ENCODE results near the gene CERS6. TPM values are rescaled to one million over a fixed set of nuclear protein-coding genes. Genes with fewer than 3 reads are reported as not detected.

Gene CERS6
- total RNA-seq, 1 donor from 2014 or later = 30.9 TPM

DNA sequence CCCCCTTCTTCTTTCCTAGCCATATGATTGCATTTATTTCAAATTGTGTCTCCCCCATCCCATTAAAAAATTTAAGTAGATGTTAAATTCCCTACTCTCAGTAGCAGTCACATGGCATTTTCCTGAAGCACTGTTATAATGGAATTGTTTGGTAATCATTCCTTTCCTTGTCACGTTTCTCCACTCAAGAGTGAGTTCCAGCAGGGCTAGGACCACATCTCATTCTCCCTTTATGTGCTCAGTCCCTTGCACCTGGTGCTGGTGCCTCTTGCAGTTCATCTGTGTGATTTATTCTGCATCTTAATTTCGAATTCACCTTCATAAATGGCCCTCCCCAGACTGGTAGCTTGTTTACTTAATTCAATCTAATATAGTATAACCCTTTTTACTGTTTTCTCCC is 276.0 kb downstream of the CERS6 start:
- H3K36me3 Mint-ChIP-seq (ENCODE audit: unreplicated experiment) = peaks cover 2% of the 10 kb centered on the region
- TF ChIP-seq, protein P1, sequence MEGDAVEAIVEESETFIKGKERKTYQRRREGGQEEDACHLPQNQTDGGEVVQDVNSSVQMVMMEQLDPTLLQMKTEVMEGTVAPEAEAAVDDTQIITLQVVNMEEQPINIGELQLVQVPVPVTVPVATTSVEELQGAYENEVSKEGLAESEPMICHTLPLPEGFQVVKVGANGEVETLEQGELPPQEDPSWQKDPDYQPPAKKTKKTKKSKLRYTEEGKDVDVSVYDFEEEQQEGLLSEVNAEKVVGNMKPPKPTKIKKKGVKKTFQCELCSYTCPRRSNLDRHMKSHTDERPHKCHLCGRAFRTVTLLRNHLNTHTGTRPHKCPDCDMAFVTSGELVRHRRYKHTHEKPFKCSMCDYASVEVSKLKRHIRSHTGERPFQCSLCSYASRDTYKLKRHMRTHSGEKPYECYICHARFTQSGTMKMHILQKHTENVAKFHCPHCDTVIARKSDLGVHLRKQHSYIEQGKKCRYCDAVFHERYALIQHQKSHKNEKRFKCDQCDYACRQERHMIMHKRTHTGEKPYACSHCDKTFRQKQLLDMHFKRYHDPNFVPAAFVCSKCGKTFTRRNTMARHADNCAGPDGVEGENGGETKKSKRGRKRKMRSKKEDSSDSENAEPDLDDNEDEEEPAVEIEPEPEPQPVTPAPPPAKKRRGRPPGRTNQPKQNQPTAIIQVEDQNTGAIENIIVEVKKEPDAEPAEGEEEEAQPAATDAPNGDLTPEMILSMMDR (IDR thresholded peaks at IDR 0.05) = no peak
- no peak overlapping the region for H3K4me3 Mint-ChIP-seq (ENCODE audit: unreplicated experiment)
- H3K27me3 Mint-ChIP-seq (ENCODE audit: unreplicated experiment) = no peaks in the 10 kb centered on the region
- H3K4me1 Mint-ChIP-seq (ENCODE audit: unreplicated experiment) = peaks cover 17% of the 10 kb centered on the region
- H3K9me3 Mint-ChIP-seq (ENCODE audit: unreplicated experiment) = no peaks in the 10 kb centered on the region
- no peak overlapping the region for H3K27ac Mint-ChIP-seq (ENCODE audit: unreplicated experiment)
- DNase-seq (ENCODE audit: extremely low spot score, unreplicated experiment) = no peak

DNA sequence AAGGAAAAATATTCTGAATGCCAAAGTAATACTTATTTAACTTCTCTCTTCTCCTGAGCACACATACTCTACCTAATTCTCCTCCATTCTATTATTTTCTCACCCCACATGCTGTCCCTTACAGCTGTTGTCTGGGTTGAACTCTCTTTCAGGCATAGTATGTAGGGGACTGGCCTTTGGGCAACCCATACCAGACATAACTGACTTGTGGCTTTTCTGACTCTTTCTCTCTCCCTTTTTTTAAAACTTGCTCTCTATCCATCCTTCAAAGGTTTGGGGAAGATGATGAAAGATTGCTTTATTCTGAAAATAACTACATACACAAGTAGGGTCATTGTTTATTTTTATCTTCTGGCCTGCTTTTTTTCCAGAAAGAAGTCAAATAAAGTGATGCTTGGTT is 276.4 kb downstream of the CERS6 start:
- DNase-seq (ENCODE audit: extremely low spot score, unreplicated experiment) = no peak
- Mint-ChIP-seq H3K27me3 (ENCODE audit: unreplicated experiment) (no peaks in the 10 kb centered on the region), H3K27ac (ENCODE audit: unreplicated experiment) (no peak overlapping the region), H3K9me3 (ENCODE audit: unreplicated experiment) (no peaks in the 10 kb centered on the region), H3K36me3 (ENCODE audit: unreplicated experiment) (peaks cover 2% of the 10 kb centered on the region), H3K4me1 (ENCODE audit: unreplicated experiment) (peaks cover 17% of the 10 kb centered on the region), H3K4me3 (ENCODE audit: unreplicated experiment) (no peak overlapping the region)
- TF ChIP-seq, protein P1 (IDR thresholded peaks at IDR 0.05) = no peak

DNA sequence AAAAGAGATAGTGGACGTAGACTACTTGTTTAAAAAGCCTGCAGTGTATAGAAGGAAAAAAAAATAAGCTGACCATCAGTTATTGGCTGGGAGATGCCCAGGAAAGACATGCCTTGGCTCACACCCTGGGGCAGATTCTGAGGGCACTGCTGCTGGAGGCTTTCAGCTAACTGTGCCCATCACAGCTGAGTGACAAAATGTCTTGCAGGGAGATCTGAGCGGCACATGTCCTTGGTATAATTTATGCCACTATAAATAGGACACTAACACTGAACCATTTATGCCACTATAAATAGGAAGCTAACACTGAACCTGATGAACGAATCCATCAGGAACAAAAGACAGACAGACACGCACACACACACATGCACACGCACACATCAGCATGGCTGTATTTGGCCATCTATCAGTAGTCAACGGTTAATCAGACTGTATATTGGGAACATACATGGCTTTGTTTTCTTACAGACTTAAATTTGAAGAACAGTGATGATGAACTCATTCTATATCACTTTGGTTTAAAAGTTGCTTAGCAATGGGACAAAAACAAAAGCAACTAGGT is 278.2 kb downstream of the CERS6 start:
- H3K27me3 Mint-ChIP-seq (ENCODE audit: unreplicated experiment) = no peaks in the 10 kb centered on the region
- H3K4me3 Mint-ChIP-seq (ENCODE audit: unreplicated experiment) = no peak overlapping the region
- no peak for DNase-seq (ENCODE audit: extremely low spot score, unreplicated experiment)
- H3K9me3 Mint-ChIP-seq (ENCODE audit: unreplicated experiment) = no peaks in the 10 kb centered on the region
- peaks cover 17% of the 10 kb centered on the region for H3K4me1 Mint-ChIP-seq (ENCODE audit: unreplicated experiment)
- no peak overlapping the region for H3K27ac Mint-ChIP-seq (ENCODE audit: unreplicated experiment)
- TF ChIP-seq, protein P1 (IDR thresholded peaks at IDR 0.05) = no peak
- peaks cover 2% of the 10 kb centered on the region for H3K36me3 Mint-ChIP-seq (ENCODE audit: unreplicated experiment)

DNA sequence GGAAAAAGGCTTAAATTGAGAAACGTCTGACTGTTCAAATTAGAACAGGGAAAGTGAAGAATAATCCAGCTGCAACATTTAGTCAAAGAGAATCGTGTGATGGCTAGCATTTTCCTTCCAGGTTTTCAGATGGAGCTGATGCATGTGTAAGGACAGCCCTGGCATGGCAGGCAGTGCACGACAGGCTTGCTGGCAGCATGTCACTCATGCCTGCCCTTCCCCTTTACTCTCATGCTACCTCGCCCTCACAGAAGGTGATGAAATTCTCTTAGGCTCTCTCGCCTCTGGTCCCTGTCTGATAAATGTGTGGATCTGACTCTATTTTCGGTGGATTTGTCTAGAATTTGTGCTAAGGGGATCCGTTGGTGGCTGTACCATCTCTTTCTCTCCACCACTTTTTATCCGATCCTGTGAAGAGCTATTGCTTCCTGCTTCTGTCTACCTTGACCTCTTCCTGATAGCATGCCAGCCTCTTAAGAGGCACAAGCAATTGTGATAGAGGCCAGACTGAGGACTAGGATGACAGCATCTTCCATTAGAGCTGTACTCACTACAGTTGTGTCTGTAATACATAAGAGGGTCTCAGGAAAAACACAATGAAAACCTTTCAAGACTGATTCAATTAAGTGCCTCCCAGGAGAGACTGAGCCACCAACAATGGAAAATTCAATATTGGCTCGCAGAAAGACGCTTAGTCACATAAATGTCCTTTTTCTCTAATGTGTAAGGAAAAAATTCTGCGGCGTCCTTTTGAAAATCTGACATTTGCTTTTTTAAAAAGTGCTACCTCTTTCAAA is 280.8 kb downstream of the CERS6 start:
- Mint-ChIP-seq H3K36me3 (ENCODE audit: unreplicated experiment) (peaks cover 2% of the 10 kb centered on the region), H3K4me1 (ENCODE audit: unreplicated experiment) (peaks cover under 1% of the 10 kb centered on the region), H3K9me3 (ENCODE audit: unreplicated experiment) (no peaks in the 10 kb centered on the region), H3K27ac (ENCODE audit: unreplicated experiment) (no peak overlapping the region), H3K4me3 (ENCODE audit: unreplicated experiment) (no peak overlapping the region), H3K27me3 (ENCODE audit: unreplicated experiment) (no peaks in the 10 kb centered on the region)
- DNase-seq (ENCODE audit: extremely low spot score, unreplicated experiment) = no peak
- TF ChIP-seq, protein P1 (IDR thresholded peaks at IDR 0.05) = no peak

DNA sequence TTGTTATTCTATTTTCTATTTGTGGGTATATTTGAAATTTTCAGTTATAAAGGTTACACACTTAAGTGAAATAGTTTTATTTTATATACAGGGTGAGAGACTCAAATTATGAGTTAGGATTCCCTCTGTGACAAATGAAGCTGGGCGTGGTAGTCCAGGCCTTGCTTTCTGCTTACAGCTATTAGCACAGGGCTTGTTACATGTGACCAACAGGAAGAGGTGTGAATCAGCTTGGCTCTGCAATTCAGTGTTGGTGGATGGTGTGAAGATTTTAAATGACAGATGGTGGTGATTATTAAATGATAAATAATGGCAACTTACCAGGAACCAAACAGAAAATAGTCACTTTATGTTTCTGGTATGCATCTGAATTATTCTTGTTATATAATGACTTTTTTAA is 282.0 kb downstream of the CERS6 start:
- DNase-seq (ENCODE audit: extremely low spot score, unreplicated experiment) = no peak
- no peaks in the 10 kb centered on the region for H3K4me1 Mint-ChIP-seq (ENCODE audit: unreplicated experiment)

More for the DNA sequence above, 282.0 kb downstream of the CERS6 start:
- Mint-ChIP-seq H3K27me3 (ENCODE audit: unreplicated experiment) (no peaks in the 10 kb centered on the region), H3K9me3 (ENCODE audit: unreplicated experiment) (no peaks in the 10 kb centered on the region), H3K27ac (ENCODE audit: unreplicated experiment) (no peak overlapping the region), H3K4me3 (ENCODE audit: unreplicated experiment) (no peak overlapping the region), H3K36me3 (ENCODE audit: unreplicated experiment) (peaks cover 2% of the 10 kb centered on the region)
- TF ChIP-seq, protein P1 (IDR thresholded peaks at IDR 0.05) = no peak
